ENCODE measurements around the gene DEFB132. TPM values are rescaled to one million over a fixed set of nuclear protein-coding genes. Genes with fewer than 3 reads are reported as not detected.

Gene DEFB132
- total and polyA plus RNA-seq, 2 of the 13 experiments (the other 11 are each of a cell fraction or from before 2014, with no cell fraction given), result not detected

DNA sequence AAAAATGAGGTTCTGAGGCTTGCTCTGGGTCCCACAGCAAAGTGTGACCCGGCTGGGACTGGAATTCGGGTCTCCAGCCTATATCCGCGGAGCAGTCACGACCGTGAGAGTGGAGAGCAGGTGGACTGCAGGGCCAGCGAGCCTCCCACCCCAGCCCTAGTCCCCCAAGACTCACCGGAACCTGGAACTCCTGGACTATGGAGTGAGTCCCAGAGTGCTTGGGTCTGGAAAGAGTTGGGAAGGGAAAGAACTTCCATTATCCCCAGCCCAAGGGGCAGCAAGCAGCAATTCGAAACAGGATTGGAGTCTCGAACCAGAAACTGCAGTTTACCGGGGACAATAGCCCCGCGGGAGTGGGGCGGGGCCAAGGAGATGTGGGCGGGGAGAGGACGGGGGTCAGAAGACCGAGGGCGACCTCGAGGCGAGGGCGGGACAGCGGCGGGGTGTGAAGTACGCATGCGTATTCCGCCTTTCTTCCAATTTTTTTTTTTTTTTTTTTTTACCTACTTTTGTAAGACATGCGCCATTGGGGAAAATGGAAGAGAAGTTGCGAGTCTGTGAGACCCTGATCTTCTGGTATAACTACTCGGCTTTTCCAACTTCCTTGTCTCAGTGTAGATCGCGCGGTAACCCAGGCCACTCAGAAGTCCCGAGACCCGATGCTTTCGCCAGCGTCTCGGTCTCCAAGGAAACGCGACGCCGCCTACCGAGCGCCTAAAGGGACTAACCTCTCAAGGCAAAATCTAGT lies 32.7 kb downstream of the DEFB132 start, which contains the start of gene C20orf96 (continued):
- TF ChIP-seq ZNF550 (CRISPR knock-in tag; IDR thresholded peaks at IDR 0.05; ENCODE audit: borderline replicate concordance), result no peak
- no peak; the same call in 1 of the 2 replicates for TF ChIP-seq PLSCR1 (CRISPR knock-in tag; IDR thresholded peaks at IDR 0.05; ENCODE audit: borderline replicate concordance)
- no peak for TF ChIP-seq ZNF646 (CRISPR knock-in tag; IDR thresholded peaks at IDR 0.05)
- TF ChIP-seq, protein P1, sequence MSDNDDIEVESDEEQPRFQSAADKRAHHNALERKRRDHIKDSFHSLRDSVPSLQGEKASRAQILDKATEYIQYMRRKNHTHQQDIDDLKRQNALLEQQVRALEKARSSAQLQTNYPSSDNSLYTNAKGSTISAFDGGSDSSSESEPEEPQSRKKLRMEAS (IDR thresholded peaks at IDR 0.05), result peak; percentile 88
- no peak for TF ChIP-seq ZNF607 (CRISPR knock-in tag; IDR thresholded peaks at IDR 0.05; ENCODE audit: borderline replicate concordance)
- TF ChIP-seq GZF1 (CRISPR knock-in tag; IDR thresholded peaks at IDR 0.05), result no peak
- no peak for TF ChIP-seq JUNB (CRISPR knock-in tag; IDR thresholded peaks at IDR 0.05; ENCODE audit: borderline replicate concordance)
- no peak; the same call in 1 of the 2 replicates for TF ChIP-seq NFE2L1 (CRISPR knock-in tag; IDR thresholded peaks at IDR 0.05; ENCODE audit: borderline replicate concordance)
- TF ChIP-seq ZNF468 (CRISPR knock-in tag; IDR thresholded peaks at IDR 0.05), result no peak
- no peak for TF ChIP-seq ZNF761 (CRISPR knock-in tag; conservative IDR thresholded peaks at IDR 0.05)
- TF ChIP-seq CERS6 (CRISPR knock-in tag; IDR thresholded peaks at IDR 0.05), result no peak
- no peak for TF ChIP-seq ZSCAN22 (CRISPR knock-in tag; IDR thresholded peaks at IDR 0.05)
- TF ChIP-seq ZNF256 (CRISPR knock-in tag; conservative IDR thresholded peaks at IDR 0.05), result peak; percentile 40; the same call in 1 of the 2 replicates
- TF ChIP-seq SOX5 (CRISPR knock-in tag; IDR thresholded peaks at IDR 0.05; ENCODE audit: borderline replicate concordance), result peak; percentile 52; the same call in 1 of the 2 replicates
- no peak; the same call in 1 of the 2 replicates for TF ChIP-seq KLF12 (CRISPR knock-in tag; IDR thresholded peaks at IDR 0.05; ENCODE audit: borderline replicate concordance)
- TF ChIP-seq SRSF9 (IDR thresholded peaks at IDR 0.05; ENCODE audit: borderline replicate concordance, insufficient read depth, low read depth, low read length, poor library complexity, severe bottlenecking), result no peak
- TF ChIP-seq SMAD3 (CRISPR knock-in tag; IDR thresholded peaks at IDR 0.05), result no peak; the same call in 1 of the 2 replicates
- peak; percentile 31; the same call in 1 of the 2 replicates for TF ChIP-seq ZNF530 (CRISPR knock-in tag; IDR thresholded peaks at IDR 0.05; ENCODE audit: low read depth)
- TF ChIP-seq, protein P2, sequence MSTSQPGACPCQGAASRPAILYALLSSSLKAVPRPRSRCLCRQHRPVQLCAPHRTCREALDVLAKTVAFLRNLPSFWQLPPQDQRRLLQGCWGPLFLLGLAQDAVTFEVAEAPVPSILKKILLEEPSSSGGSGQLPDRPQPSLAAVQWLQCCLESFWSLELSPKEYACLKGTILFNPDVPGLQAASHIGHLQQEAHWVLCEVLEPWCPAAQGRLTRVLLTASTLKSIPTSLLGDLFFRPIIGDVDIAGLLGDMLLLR (CRISPR knock-in tag; IDR thresholded peaks at IDR 0.05), result peak; percentile 64; the same call in 1 of the 2 replicates
- no peak; the same call in 1 of the 2 replicates for TF ChIP-seq MYC (CRISPR knock-in tag; IDR thresholded peaks at IDR 0.05; ENCODE audit: borderline replicate concordance)

Measured in HepG2 (cell line).